HepG2 (cell line): ENCODE results near the gene ADCY5. TPM values are rescaled to one million over a fixed set of nuclear protein-coding genes. Genes with fewer than 3 reads are reported as not detected.

ENCODE experiments used
- ATAC-seq: fragments of 200-7000 bp; cut with Tn5 transposase; 3 replicates; pipeline ENCODE4 v1.9.1; 2020; ENCODE audit warnings: mild to moderate bottlenecking, moderate library complexity
- BruUV-seq: library from RNA; stranded (reverse); fragments of 400-500 nt; replicated peaks from 2 replicates; lab custom pipeline; 2021; lab: Mats Ljungman, UMichigan
- CTCF ChIA-PET: fragments of 300-600 bp; formaldehyde crosslinking; extraction: SDS; loops from one replicate; lab custom pipeline; 2021; ENCODE audit warnings: low total read pairs, inconsistent platforms, low intra/inter-chr PET ratio; lab: Yijun Ruan, JAX
- POLR2A ChIA-PET: fragments of 350-600 bp; sonication (Branson Sonifier 250); formaldehyde crosslinking; loops from one replicate; lab custom pipeline; 2020; ENCODE audit warnings: antibody characterized with exemption, inconsistent platforms; lab: Yijun Ruan, JAX
- DNase-seq: peaks from one replicate; pipeline ENCODE4 v3.0.0-alpha.2; 2015; ENCODE audit warnings: low spot score
- FAIRE-seq: peaks from 3 replicates; lab custom pipeline; 2011; peaks lifted over from hg19 to GRCh38; lab: Jason Lieb, UNC
- H2AFZ ChIP-seq: one replicate; pipeline ENCODE4 v1.6.1; 2011; ENCODE audit warnings: low read length, inconsistent platforms
- H3K27ac ChIP-seq: fragments of 300-600 bp; 3 replicates; pipeline ENCODE4 v1.8.0; 2011; ENCODE audit warnings: mixed run types, mild to moderate bottlenecking, mixed read lengths, low read length, inconsistent platforms; ENCODE audit not compliant: insufficient read depth; ENCODE audit errors: extremely low read length
- H3K27me3 ChIP-seq, 2 experiments: fragments of 200-600 bp in 1 of 2; 2 replicates in 1 of 2; 3 replicates in 1 of 2; pipeline versions ENCODE4 v1.6.0 to v1.8.0; 2011; ENCODE audit warnings: low read length in 2 of 2, mild to moderate bottlenecking in 2 of 2, moderate library complexity in 2 of 2, inconsistent platforms in 1 of 2; ENCODE audit not compliant: insufficient read depth in 2 of 2, control insufficient read depth in 1 of 2
- H3K36me3 ChIP-seq, 2 experiments: fragments of 200-600 bp in 1 of 2; replicated peaks in 1 of 2; 2 replicates in 1 of 2; 3 replicates in 1 of 2; pipeline versions ENCODE4 v1.5.1 to v1.8.0; 2011; ENCODE audit warnings: low read length in 2 of 2, inconsistent platforms in 1 of 2; ENCODE audit not compliant: insufficient read depth in 2 of 2, control insufficient read depth in 1 of 2
- H3K4me1 ChIP-seq: 2 replicates; pipeline ENCODE4 v1.5.1; 2012; ENCODE audit warnings: low read length, inconsistent platforms; ENCODE audit not compliant: insufficient read depth
- H3K4me2 ChIP-seq: 2 replicates; pipeline ENCODE4 v1.6.0; 2011; ENCODE audit warnings: low read depth, low read length, inconsistent platforms
- H3K4me3 ChIP-seq, 3 experiments: fragments of 200-600 bp in 1 of 3; sonication (generic), shearing (Covaris generic) in 1 of 3; replicated peaks in 1 of 3; 2 replicates each; pipeline ENCODE4 v1.5.1; 2011 to 2016; ENCODE audit warnings: low read length in 3 of 3, inconsistent platforms in 2 of 3, low read depth in 2 of 3, mild to moderate bottlenecking in 2 of 3, control low read depth in 1 of 3, mixed read lengths in 1 of 3; ENCODE audit not compliant: insufficient read depth in 1 of 3
- H3K79me2 ChIP-seq: one replicate; pipeline ENCODE4 v1.6.1; 2011; ENCODE audit warnings: low read length, inconsistent platforms; ENCODE audit not compliant: insufficient read depth
- H3K9ac ChIP-seq: 2 replicates; pipeline ENCODE4 v1.6.0; 2011; ENCODE audit warnings: mild to moderate bottlenecking, low read depth, low read length, inconsistent platforms; ENCODE audit not compliant: insufficient read depth
- H3K9me3 ChIP-seq: 2 replicates; pipeline ENCODE4 v1.5.1; 2012; ENCODE audit warnings: mild to moderate bottlenecking, low read length
- H4K20me1 ChIP-seq: 2 replicates; pipeline ENCODE4 v1.6.0; 2011; ENCODE audit warnings: inconsistent platforms, mild to moderate bottlenecking, low read length, moderate library complexity; ENCODE audit not compliant: insufficient read depth
- POLR2AphosphoS5 ChIP-seq: IDR thresholded peaks from 2 replicates; pipeline ENCODE4 v1.6.1; 2012; ENCODE audit warnings: low read depth, low read length
- THRA ChIP-seq: sonication (generic); formaldehyde crosslinking; IDR thresholded peaks from 2 replicates; pipeline ENCODE4 v1.4.0; 2020; ENCODE audit warnings: missing genetic modification reagents, borderline replicate concordance
- ZBTB21 ChIP-seq: sonication (generic); formaldehyde crosslinking; IDR thresholded peaks from 2 replicates; pipeline ENCODE4 v1.4.0; 2020; ENCODE audit warnings: missing genetic modification reagents
- ZBTB40 ChIP-seq, 2 experiments: fragments of 450-650 bp in 1 of 2; sonication (generic) in 1 of 2; formaldehyde crosslinking in 1 of 2; IDR thresholded peaks; 2 replicates each; pipeline versions ENCODE4 v1.6.1 to v1.8.0; 2016 to 2022; ENCODE audit warnings: antibody characterized with exemption in 1 of 2, mild to moderate bottlenecking in 1 of 2, missing genetic modification reagents in 1 of 2
- WGBS: methylation state at CpG from one replicate; pipeline ENCODE4 v1.1.6; 2017; ENCODE audit warnings: low lambda C conversion rate; 5-methylcytosine and 5-hydroxymethylcytosine counted together
- in situ Hi-C: cut with HindIII; loops from 2 replicates; pipeline ENCODE4 v1.10.0; 2017; ENCODE audit warnings: low pct_unique_long_range_greater_than_20kb; ENCODE audit not compliant: extremely low pct_ligation_motif_present
- intact Hi-C: fragments of 100-400 bp; cut with micrococcal nuclease; formaldehyde crosslinking; loops from one replicate; pipeline ENCODE4 v1.10.0; 2022; ENCODE audit not compliant: unreplicated experiment
- polyA plus RNA-seq, 8 experiments: library from polyadenylated mRNA; depleted of rRNA in 3 of 8; stranded (reverse) in 7 of 8; unstranded in 1 of 8; fragments of >200 nt; fragmentation: Illumina TruSeq in 4 of 8; extraction: Trizol in 4 of 8; gene quantifications; 2 replicates each; pipeline versions ENCODE4 v1.2.1 to v1.2.3, GENCODE V29; 2011 to 2016; ENCODE audit warnings: low read depth in 4 of 8, missing spikeins in 1 of 8, mixed read lengths in 1 of 8; ENCODE audit not compliant: insufficient read depth in 1 of 8
- total RNA-seq, 5 experiments: library from RNA; depleted of rRNA; stranded (reverse); fragments of >200 nt; fragmentation: Illumina TruSeq; extraction: Trizol; gene quantifications; 2 replicates each; pipeline ENCODE4 v1.2.3, GENCODE V29; 2016; ENCODE audit warnings: low read depth in 1 of 5

The ADCY5 gene
- total and polyA plus RNA-seq, 2 of the 13 experiments (the other 11 are each of a cell fraction or from before 2014, with no cell fraction given), result not detected

- in situ Hi-C loops, result no loop called here
- POLR2A ChIA-PET, result no interaction called here
- no peak for TF ChIP-seq ZBTB21 (CRISPR knock-in tag)
- TF ChIP-seq, all 625 proteins: peak for 0
Measured at GRCh38 chr3:123258359-123258758, 190.5 kb downstream of the ADCY5 start.

GRCh38 chr3:123256256-123256655 lies 192.6 kb downstream of the ADCY5 start:
- Histone ChIP-seq H3K4me1 (no peaks in the 10 kb centered on the region), H3K4me2 (no peak overlapping the region), H3K4me3 (no peak overlapping the region), H3K36me3 (0 out of 5 replicates have a peak, but pooled peaks cover 0 to 2% of the 10 kb centered on the region in 2 experiments), H4K20me1 (no peaks in the 10 kb centered on the region), H3K79me2 (no peaks in the 10 kb centered on the region), H3K27me3 (no peaks in the 10 kb centered on the region; a peak in 1 of 5 replicates), H3K9ac (no peak overlapping the region), H3K27ac (no peak overlapping the region), H3K9me3 (no peaks in the 10 kb centered on the region), H2AFZ (no peak overlapping the region)
- CTCF ChIA-PET, result no interaction called here
- no TSS peak for BruUV-seq
- POLR2A ChIA-PET, result no interaction called here
- WGBS, result 83% methylated on average over 2 of the region's 2 CpGs
- DNase-seq, result no peak
- in situ Hi-C loops (no loop called here), intact Hi-C loops (loop anchor here (10.0 kb wide), 1 partner anchor 221 kb away; no protein-coding TSS in a partner anchor)
- ATAC-seq, result no peak
- no peak for FAIRE-seq
- TF ChIP-seq POLR2AphosphoS5 (no peak), ZBTB40 (IDR thresholded peaks at IDR 0.05) (no peak), ZBTB40 (CRISPR knock-in tag; IDR thresholded peaks at IDR 0.05) (no peak), THRA (CRISPR knock-in tag) (no peak)

More at GRCh38 chr3:123258359-123258758, 190.5 kb downstream of the ADCY5 start:
- no peak overlapping the region for H3K9ac ChIP-seq
- H4K20me1 ChIP-seq, result no peaks in the 10 kb centered on the region
- H3K27me3 ChIP-seq, result no peaks in the 10 kb centered on the region; a peak in 1 of 5 replicates
- intact Hi-C loops, result loop anchor here (2.0 to 10.0 kb wide), 2 partner anchors 224 to 316 kb away; no protein-coding TSS in a partner anchor
- H3K4me2 ChIP-seq, result no peak overlapping the region
- no peak overlapping the region for H3K27ac ChIP-seq
- H3K9me3 ChIP-seq, result no peaks in the 10 kb centered on the region
- DNase-seq (no peak), ATAC-seq (no peak), FAIRE-seq (no peak)
- H3K4me3 ChIP-seq, result no peak overlapping the region
- H3K36me3 ChIP-seq, result 0 out of 5 replicates have a peak, but pooled peaks cover 0 to 2% of the 10 kb centered on the region in 2 experiments
- BruUV-seq, result no TSS peak
- H3K79me2 ChIP-seq, result no peaks in the 10 kb centered on the region
- no peaks in the 10 kb centered on the region for H3K4me1 ChIP-seq
- no peak overlapping the region for H2AFZ ChIP-seq
- CTCF ChIA-PET, result no interaction called here
